C4-2B (cell line): ENCODE measurements around the gene REC114.

Experiments used
- ZFX ChIP-seq: fragments of 450-650 bp; IDR thresholded peaks from 2 replicates; pipeline ENCODE4 v1.6.1; 2017
- TF ChIP-seq, protein P1 (sequence below): fragments of 450-650 bp; conservative IDR thresholded peaks from 2 replicates; pipeline ENCODE4 v1.5.1; 2017; ENCODE audit warnings: mild to moderate bottlenecking

DNA sequence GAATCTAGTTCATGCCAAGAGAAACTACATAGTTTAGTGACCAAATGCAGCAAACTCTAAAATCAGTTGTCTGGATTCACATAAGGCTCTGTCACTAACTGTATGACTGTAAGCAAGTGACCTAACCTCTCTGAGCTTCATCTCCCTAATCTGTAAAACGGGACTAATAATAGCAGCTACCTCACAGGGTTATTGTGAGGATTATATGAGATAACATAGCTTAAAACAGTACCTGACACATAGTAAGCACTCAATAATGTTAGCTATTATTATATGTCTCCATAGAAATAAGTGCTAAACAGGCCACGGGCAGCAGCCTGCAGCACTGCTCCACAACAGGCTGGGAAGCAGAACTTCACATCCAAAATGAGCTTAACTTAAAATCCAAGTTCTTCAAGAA, 160.0 kb downstream of the REC114 start:
- TF ChIP-seq, protein P1, sequence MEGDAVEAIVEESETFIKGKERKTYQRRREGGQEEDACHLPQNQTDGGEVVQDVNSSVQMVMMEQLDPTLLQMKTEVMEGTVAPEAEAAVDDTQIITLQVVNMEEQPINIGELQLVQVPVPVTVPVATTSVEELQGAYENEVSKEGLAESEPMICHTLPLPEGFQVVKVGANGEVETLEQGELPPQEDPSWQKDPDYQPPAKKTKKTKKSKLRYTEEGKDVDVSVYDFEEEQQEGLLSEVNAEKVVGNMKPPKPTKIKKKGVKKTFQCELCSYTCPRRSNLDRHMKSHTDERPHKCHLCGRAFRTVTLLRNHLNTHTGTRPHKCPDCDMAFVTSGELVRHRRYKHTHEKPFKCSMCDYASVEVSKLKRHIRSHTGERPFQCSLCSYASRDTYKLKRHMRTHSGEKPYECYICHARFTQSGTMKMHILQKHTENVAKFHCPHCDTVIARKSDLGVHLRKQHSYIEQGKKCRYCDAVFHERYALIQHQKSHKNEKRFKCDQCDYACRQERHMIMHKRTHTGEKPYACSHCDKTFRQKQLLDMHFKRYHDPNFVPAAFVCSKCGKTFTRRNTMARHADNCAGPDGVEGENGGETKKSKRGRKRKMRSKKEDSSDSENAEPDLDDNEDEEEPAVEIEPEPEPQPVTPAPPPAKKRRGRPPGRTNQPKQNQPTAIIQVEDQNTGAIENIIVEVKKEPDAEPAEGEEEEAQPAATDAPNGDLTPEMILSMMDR: no peak
- TF ChIP-seq ZFX: no peak
